Spleen (tissue), 7 donors: Measurements from ENCODE around the gene CFAP107.

Experiments
- CTCF ChIP-seq, 11 experiments: fragments of 200-600 bp in 7 of 11; fragments of 450-650 bp in 4 of 11; sonication (generic) in 4 of 11; IDR thresholded peaks in 8 of 11; conservative IDR thresholded peaks in 3 of 11; 1 replicate in 7 of 11; 2 replicates in 4 of 11; pipeline versions ENCODE4 v1.4.0 to v1.8.0; 2016 to 2021; ENCODE audit warnings: antibody characterized with exemption in 11 of 11, inconsistent platforms in 4 of 11, mild to moderate bottlenecking in 1 of 11
- POLR2A ChIP-seq, 3 donors: fragments of 450-650 bp; IDR thresholded peaks; one replicate each; pipeline ENCODE4 v1.5.1; 2017; ENCODE audit warnings: antibody characterized with exemption in 3 of 3, mild to moderate bottlenecking in 1 of 3
- donor health status: DM: no; HTN: no; CAD: no; lungs with moderate emphysema.
- donor health status: DM: no; HTN: no; CAD: no.
- donor health status: DM: no; HTN: no; CAD: no.

- TF ChIP-seq CTCF (IDR thresholded peaks at IDR 0.05 in 8 of 11, conservative IDR thresholded peaks at IDR 0.05 in 3 of 11) = no peak
- no peak for TF ChIP-seq POLR2A (IDR thresholded peaks at IDR 0.05)
Measured at GRCh38 chr1:12770620-12771019, 24.6 kb downstream of the CFAP107 start.
